ENCODE measurements around the gene NEGR1.

NEGR1 gene

GRCh38 chr1:71372496-71372895 lies 909.8 kb downstream of the NEGR1 start:
- H3K36me3 Mint-ChIP-seq, result no peaks in the 10 kb centered on the region
- peaks cover 1% of the 10 kb centered on the region for H3K9me3 Mint-ChIP-seq
- DNase-seq (ENCODE audit: low spot score in 2 of 2), result no peak
- H3K27me3 Mint-ChIP-seq, result no peaks in the 10 kb centered on the region
- H3K4me3 Mint-ChIP-seq, result no peak overlapping the region
- no peaks in the 10 kb centered on the region for H3K4me1 Mint-ChIP-seq
- ATAC-seq (ENCODE audit: low read depth), result no peak
- no peak overlapping the region for H3K27ac Mint-ChIP-seq

DNA sequence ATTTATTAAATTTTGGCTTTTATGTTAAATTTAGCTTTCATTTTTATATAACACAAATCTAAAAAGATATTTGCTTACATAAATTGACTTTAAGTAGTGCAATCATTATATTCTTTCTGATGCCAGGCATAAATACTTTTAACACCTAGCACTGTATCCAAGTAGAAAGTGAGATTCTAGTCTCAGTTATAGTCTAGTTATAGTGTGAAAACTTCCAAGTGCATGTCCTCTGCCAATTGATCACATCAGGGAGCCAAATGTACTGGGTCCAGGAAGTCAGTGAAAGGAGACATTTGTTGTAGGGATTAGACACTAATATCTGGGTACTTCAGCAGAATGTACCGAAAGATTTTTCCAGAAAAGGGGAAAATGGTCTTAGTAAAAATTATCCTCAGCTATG lies 910.8 kb downstream of the NEGR1 start:
- Mint-ChIP-seq H3K9me3 (peaks cover 1% of the 10 kb centered on the region), H3K27me3 (no peaks in the 10 kb centered on the region), H3K27ac (no peak overlapping the region), H3K4me1 (no peaks in the 10 kb centered on the region), H3K4me3 (no peak overlapping the region), H3K36me3 (no peaks in the 10 kb centered on the region)
- DNase-seq (ENCODE audit: low spot score in 2 of 2) (no peak), ATAC-seq (ENCODE audit: low read depth) (no peak)

DNA sequence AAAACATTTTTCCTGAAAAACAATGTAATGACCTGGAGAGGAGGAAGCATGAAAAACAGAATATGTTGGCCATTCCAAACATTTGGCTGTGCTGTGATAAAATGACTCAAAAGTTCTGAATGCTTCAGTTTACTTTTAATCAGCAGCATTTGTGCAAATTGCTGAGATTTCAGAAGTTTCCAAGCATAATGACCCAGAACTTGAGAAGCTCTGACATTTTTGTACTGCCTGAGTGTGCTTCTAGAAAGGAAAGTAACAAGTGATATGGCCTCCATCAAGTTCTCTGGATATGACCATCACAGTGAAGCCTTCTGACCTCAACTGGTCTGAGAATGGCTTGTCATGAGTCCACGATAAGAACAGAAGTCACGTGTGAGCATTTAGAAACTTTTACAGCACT lies 918.1 kb downstream of the NEGR1 start:
- no peak for DNase-seq (ENCODE audit: low spot score in 2 of 2)

GRCh38 chr1:71362691-71363090 lies 919.6 kb downstream of the NEGR1 start:
- no peak for ATAC-seq (ENCODE audit: low read depth)
- H3K36me3 Mint-ChIP-seq, result no peaks in the 10 kb centered on the region
- DNase-seq (ENCODE audit: low spot score in 2 of 2), result no peak
- no peak overlapping the region for H3K4me3 Mint-ChIP-seq
- no peaks in the 10 kb centered on the region for H3K27me3 Mint-ChIP-seq
- no peak overlapping the region for H3K27ac Mint-ChIP-seq
- H3K4me1 Mint-ChIP-seq, result no peaks in the 10 kb centered on the region
- H3K9me3 Mint-ChIP-seq, result peaks cover 1% of the 10 kb centered on the region

More for the DNA sequence above, 918.1 kb downstream of the NEGR1 start:
- H3K27me3 Mint-ChIP-seq, result no peaks in the 10 kb centered on the region
- H3K9me3 Mint-ChIP-seq, result peaks cover 1% of the 10 kb centered on the region
- no peak overlapping the region for H3K4me3 Mint-ChIP-seq
- no peak overlapping the region for H3K27ac Mint-ChIP-seq
- H3K4me1 Mint-ChIP-seq, result no peaks in the 10 kb centered on the region
- ATAC-seq (ENCODE audit: low read depth), result no peak
- no peaks in the 10 kb centered on the region for H3K36me3 Mint-ChIP-seq

DNA sequence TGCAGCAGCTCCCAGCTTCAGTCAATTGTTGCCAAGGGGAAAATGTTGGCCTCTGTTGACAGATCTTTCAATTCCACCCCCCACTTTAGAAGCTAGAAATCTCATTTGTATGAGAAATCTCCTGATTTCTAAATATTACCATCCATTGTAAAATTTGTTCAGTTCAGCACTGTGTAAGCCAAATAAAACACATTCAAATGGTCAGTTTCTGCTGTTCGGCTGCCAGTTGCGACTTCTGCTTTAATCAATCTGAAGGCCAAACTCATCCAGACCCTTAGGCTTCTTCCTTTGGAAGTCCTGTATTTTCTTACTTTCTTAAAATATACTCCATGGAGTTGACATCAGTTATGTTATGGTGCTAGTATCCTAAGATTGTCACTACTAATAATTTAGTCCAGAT lies 920.3 kb downstream of the NEGR1 start:
- no peak overlapping the region for H3K4me3 Mint-ChIP-seq
- no peaks in the 10 kb centered on the region for H3K27me3 Mint-ChIP-seq
- DNase-seq (ENCODE audit: low spot score in 2 of 2) (no peak), ATAC-seq (ENCODE audit: low read depth) (no peak)
- peaks cover 1% of the 10 kb centered on the region for H3K9me3 Mint-ChIP-seq
- H3K4me1 Mint-ChIP-seq, result no peaks in the 10 kb centered on the region
- no peak overlapping the region for H3K27ac Mint-ChIP-seq
- no peaks in the 10 kb centered on the region for H3K36me3 Mint-ChIP-seq

- peaks cover 10% of the 10 kb centered on the region for H3K9me3 Mint-ChIP-seq
Measured at GRCh38 chr1:71357708-71358107, 924.6 kb downstream of the NEGR1 start.

GRCh38 chr1:71351438-71351837 lies 930.9 kb downstream of the NEGR1 start:
- Mint-ChIP-seq H3K27ac (no peak overlapping the region), H3K27me3 (no peaks in the 10 kb centered on the region), H3K36me3 (no peaks in the 10 kb centered on the region), H3K9me3 (peaks cover 8% of the 10 kb centered on the region), H3K4me1 (no peaks in the 10 kb centered on the region), H3K4me3 (no peak overlapping the region)
- no peak for ATAC-seq (ENCODE audit: low read depth)
- DNase-seq (ENCODE audit: low spot score in 2 of 2), result no peak

More at GRCh38 chr1:71357708-71358107, 924.6 kb downstream of the NEGR1 start:
- no peaks in the 10 kb centered on the region for H3K4me1 Mint-ChIP-seq
- no peak overlapping the region for H3K4me3 Mint-ChIP-seq
- DNase-seq (ENCODE audit: low spot score in 2 of 2) (no peak), ATAC-seq (ENCODE audit: low read depth) (no peak)
- H3K36me3 Mint-ChIP-seq, result no peaks in the 10 kb centered on the region
- H3K27me3 Mint-ChIP-seq, result no peaks in the 10 kb centered on the region
- H3K27ac Mint-ChIP-seq, result no peak overlapping the region

- Mint-ChIP-seq H3K4me3 (no peak overlapping the region), H3K27me3 (no peaks in the 10 kb centered on the region), H3K4me1 (no peaks in the 10 kb centered on the region), H3K36me3 (no peaks in the 10 kb centered on the region), H3K9me3 (peaks cover 8% of the 10 kb centered on the region), H3K27ac (no peak overlapping the region)
- ATAC-seq (ENCODE audit: low read depth), result no peak
- no peak for DNase-seq (ENCODE audit: low spot score in 2 of 2)
Measured at GRCh38 chr1:71350805-71351204, 931.5 kb downstream of the NEGR1 start.

DNA sequence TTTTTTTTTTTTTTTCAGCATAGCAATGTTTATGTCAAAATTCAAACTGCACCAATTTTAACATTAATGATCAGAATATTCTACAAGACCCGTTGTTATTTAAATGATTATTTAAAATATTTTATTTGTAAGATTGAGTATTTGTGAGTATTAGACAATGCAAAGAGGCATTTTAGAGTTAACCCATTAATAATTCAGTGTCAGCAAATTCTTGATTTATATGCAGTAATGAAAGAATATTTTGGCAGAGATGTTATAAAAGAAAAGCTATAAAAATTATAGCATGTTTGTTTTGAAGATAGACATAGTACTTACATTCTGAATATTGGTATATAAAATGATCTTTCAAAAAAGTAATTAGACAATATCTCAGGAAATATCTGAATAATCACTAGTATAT lies 932.0 kb downstream of the NEGR1 start:
- no peak overlapping the region for H3K4me3 Mint-ChIP-seq
- H3K9me3 Mint-ChIP-seq, result peaks cover 8% of the 10 kb centered on the region
- no peak overlapping the region for H3K27ac Mint-ChIP-seq
- DNase-seq (ENCODE audit: low spot score in 2 of 2) (no peak), ATAC-seq (ENCODE audit: low read depth) (no peak)
- H3K4me1 Mint-ChIP-seq, result no peaks in the 10 kb centered on the region
- no peaks in the 10 kb centered on the region for H3K36me3 Mint-ChIP-seq
- H3K27me3 Mint-ChIP-seq, result no peaks in the 10 kb centered on the region

Data from memory B cell (primary cell).